ENCODE data around the gene TNIP1. TPM values are rescaled to one million over a fixed set of nuclear protein-coding genes. Genes with fewer than 3 reads are reported as not detected.

The TNIP1 gene
- total RNA-seq = 120 TPM
- long read RNA-seq, transcript TNIP1-211 (18 exons, 2,274 nt) = major isoform, 116 of 209 reads
- long read RNA-seq, transcript TNIP1-205 (18 exons, 2,200 nt) = minor isoform, 21 of 209 reads
- long read RNA-seq, transcript TNIP1-202 (18 exons, 2,935 nt) = minor isoform, 8 of 209 reads
- long read RNA-seq, transcript TNIP1-208 (17 exons, 2,680 nt) = minor isoform, 11 of 209 reads
- long read RNA-seq, partial matches to known transcripts = 26 of 209 reads
- long read RNA-seq, other reads (novel, unspliced or antisense) = 23 of 209 reads

- DNase-seq (peak; percentile 97), ATAC-seq (peak; percentile 96)
- no peaks in the 10 kb centered on the region for H3K27me3 ChIP-seq
- peak within 1 kb of the TSS; percentile 87 for H3K4me3 ChIP-seq
- intact Hi-C loops (cut with DNase I) = no loop called here
- peaks cover 78% of the 10 kb centered on the region for H3K4me1 ChIP-seq
- H3K27ac ChIP-seq = peak within 1 kb of the TSS; percentile 97
- H3K36me3 ChIP-seq = peaks cover 4% of the 10 kb centered on the region
- no peaks in the 10 kb centered on the region for H3K9me3 ChIP-seq
- TF ChIP-seq CTCF (IDR thresholded peaks at IDR 0.05) = no peak
These were observed at the start of gene TNIP1 for GRCh38 chr5:151080613-151081430. TSS of gene TNIP1 (minus strand) at chr5:151081034. CDS start at chr5:151065095, 15,939 bp downstream.

GRCh38 chr5:151130235-151130921 lies 49.5 kb upstream of the TNIP1 start:
- DNase-seq = no peak
- TF ChIP-seq CTCF (IDR thresholded peaks at IDR 0.05) = no peak
- Histone ChIP-seq H3K9me3 (no peaks in the 10 kb centered on the region), H3K27me3 (no peaks in the 10 kb centered on the region), H3K4me3 (no peak overlapping the region), H3K36me3 (peaks cover 91% of the 10 kb centered on the region), H3K4me1 (peaks cover 6% of the 10 kb centered on the region), H3K27ac (no peak overlapping the region)
- ATAC-seq = no peak
- intact Hi-C loops (cut with DNase I) = no loop called here

- TF ChIP-seq CTCF (IDR thresholded peaks at IDR 0.05) = no peak
- Histone ChIP-seq H3K36me3 (peaks cover 86% of the 10 kb centered on the region), H3K27ac (no peak overlapping the region), H3K4me1 (peaks cover 9% of the 10 kb centered on the region), H3K4me3 (no peak overlapping the region), H3K27me3 (no peaks in the 10 kb centered on the region), H3K9me3 (no peaks in the 10 kb centered on the region)
- DNase-seq = no peak
- intact Hi-C loops (cut with DNase I) = loop anchor here (5.0 to 10.0 kb wide), 2 partner anchors 33 to 106 kb away; no protein-coding TSS in a partner anchor
- no peak for ATAC-seq
These were observed 48.0 kb upstream of the TNIP1 start for GRCh38 chr5:151128817-151129216.

- H3K9me3 ChIP-seq = no peaks in the 10 kb centered on the region
- no peak overlapping the region for H3K27ac ChIP-seq
- TF ChIP-seq CTCF (IDR thresholded peaks at IDR 0.05) = no peak
- H3K4me3 ChIP-seq = no peak overlapping the region
- intact Hi-C loops (cut with DNase I) = loop anchor here (5.0 to 10.0 kb wide), 2 partner anchors 34 to 107 kb away; no protein-coding TSS in a partner anchor
- ATAC-seq (no peak), DNase-seq (no peak)
- H3K27me3 ChIP-seq = no peaks in the 10 kb centered on the region
- H3K4me1 ChIP-seq = peaks cover 9% of the 10 kb centered on the region
- H3K36me3 ChIP-seq = peaks cover 83% of the 10 kb centered on the region
These were observed 47.1 kb upstream of the TNIP1 start for GRCh38 chr5:151127926-151128325.

GRCh38 chr5:151126199-151126645 lies 45.4 kb upstream of the TNIP1 start:
- ATAC-seq (peak; percentile 87), DNase-seq (peak; percentile 89)
- Histone ChIP-seq H3K4me3 (no peak overlapping the region), H3K4me1 (peaks cover 9% of the 10 kb centered on the region), H3K36me3 (peaks cover 88% of the 10 kb centered on the region), H3K27me3 (no peaks in the 10 kb centered on the region), H3K27ac (no peak overlapping the region), H3K9me3 (no peaks in the 10 kb centered on the region)
- TF ChIP-seq CTCF (IDR thresholded peaks at IDR 0.05) = peak; percentile 81
- intact Hi-C loops (cut with DNase I) = loop anchor here (5.0 to 10.0 kb wide), 2 partner anchors 36 to 109 kb away; no protein-coding TSS in a partner anchor

Data from upper lobe of right lung (tissue), 1 donor.